GM12865 (cell line): Measurements from ENCODE around the gene NEIL1.
"Not testable (repeated sequence)": the region's sequence is repeated elsewhere in the genome, so short reads cannot be mapped to it uniquely, and the experiment has no call there.

Source experiments
- DNase-seq: peaks from one replicate; pipeline ENCODE4 v3.0.0; 2010; ENCODE audit warnings: low read depth
- H3K4me3 ChIP-seq: 2 replicates; pipeline ENCODE4 v1.5.1; 2011; ENCODE audit warnings: mild to moderate bottlenecking, low read depth, low read length, control low read depth
- TF ChIP-seq, protein P1 (sequence below): IDR thresholded peaks from 2 replicates; pipeline ENCODE4 v1.5.1; 2011; ENCODE audit warnings: low read length, control low read depth, low read depth, inconsistent platforms; ENCODE audit not compliant: insufficient read depth; ENCODE audit errors: missing control alignments

The NEIL1 gene

DNA sequence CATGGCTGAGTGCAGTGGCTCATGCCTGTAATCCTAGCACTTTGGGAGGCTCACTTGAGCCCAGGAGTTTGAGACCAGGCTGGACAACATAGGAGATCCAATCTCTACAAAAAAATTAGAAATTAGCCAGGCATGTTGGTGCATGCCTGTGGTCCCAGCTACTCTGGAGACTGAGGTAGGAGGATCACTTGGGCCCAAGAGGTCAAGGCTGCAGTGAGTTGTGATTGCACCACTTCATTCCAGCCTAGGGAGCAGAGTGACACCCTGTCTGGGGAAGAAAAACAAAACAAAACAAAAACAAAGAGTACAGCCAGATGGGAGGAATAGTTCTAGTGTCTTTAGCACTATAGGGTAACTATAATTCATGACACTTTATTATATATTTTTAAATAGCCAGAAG lies 37.1 kb upstream of the NEIL1 start:
- TF ChIP-seq, protein P1, sequence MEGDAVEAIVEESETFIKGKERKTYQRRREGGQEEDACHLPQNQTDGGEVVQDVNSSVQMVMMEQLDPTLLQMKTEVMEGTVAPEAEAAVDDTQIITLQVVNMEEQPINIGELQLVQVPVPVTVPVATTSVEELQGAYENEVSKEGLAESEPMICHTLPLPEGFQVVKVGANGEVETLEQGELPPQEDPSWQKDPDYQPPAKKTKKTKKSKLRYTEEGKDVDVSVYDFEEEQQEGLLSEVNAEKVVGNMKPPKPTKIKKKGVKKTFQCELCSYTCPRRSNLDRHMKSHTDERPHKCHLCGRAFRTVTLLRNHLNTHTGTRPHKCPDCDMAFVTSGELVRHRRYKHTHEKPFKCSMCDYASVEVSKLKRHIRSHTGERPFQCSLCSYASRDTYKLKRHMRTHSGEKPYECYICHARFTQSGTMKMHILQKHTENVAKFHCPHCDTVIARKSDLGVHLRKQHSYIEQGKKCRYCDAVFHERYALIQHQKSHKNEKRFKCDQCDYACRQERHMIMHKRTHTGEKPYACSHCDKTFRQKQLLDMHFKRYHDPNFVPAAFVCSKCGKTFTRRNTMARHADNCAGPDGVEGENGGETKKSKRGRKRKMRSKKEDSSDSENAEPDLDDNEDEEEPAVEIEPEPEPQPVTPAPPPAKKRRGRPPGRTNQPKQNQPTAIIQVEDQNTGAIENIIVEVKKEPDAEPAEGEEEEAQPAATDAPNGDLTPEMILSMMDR: no peak
- no peak for DNase-seq

DNA sequence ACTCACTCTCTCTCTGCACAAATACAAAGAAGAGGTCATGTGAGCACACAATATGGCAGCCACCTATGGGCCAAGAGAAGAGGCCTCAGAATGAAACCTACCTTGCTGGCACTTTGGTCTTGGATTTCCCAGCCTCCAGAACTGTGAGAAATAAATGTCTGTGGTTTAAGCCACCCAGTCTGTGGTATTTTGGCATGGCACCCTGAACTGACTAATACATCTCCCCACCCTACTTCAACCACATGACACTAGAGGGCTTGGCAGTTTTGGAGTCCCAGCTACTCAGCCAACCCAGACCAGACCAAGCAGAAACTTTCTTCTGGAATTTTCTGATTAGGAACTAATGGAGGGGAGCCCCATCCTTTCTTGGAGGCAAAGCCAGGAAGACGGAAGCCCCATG lies 34.3 kb upstream of the NEIL1 start:
- not testable (repeated sequence) for DNase-seq, H3K4me3 ChIP-seq

More for the DNA sequence above, 37.1 kb upstream of the NEIL1 start:
- no peak overlapping the region for H3K4me3 ChIP-seq

DNA sequence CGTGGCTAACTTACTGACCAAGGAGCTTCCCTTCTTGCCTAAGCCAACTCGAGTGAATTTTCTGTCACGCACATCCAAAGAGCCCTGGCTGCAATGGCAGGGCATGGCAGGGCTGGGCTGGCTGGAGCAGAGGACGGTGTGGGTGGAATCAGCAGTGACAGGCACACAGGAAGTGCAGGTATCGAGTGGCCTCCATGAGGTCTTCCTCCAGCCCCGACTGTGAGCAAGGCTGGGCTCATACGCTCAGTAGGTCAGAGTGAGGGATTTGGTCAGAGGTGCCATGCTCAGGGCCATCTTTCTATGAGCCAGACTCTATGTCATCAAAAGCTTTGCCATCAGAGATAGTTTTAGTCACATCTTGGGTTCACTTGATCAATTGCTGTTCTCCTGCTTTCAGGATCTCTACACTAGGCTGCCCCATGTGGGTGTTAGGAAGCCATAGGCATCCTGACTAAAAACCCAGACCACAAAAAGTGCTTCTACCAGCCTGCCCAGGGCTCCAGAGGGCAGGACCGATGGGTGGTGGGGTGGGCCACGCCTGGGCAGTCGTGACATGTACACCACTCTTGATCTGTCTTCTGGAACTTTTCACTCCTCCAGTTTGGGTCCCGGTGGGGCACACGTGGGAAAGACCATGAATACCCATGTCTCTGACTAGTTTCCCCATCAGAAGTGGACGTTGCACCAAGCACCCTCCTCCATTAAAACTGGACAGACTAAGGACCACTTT lies 33.6 kb upstream of the NEIL1 start:
- DNase-seq: no peak
- H3K4me3 ChIP-seq: no peak overlapping the region
- TF ChIP-seq, protein P1: no peak

DNA sequence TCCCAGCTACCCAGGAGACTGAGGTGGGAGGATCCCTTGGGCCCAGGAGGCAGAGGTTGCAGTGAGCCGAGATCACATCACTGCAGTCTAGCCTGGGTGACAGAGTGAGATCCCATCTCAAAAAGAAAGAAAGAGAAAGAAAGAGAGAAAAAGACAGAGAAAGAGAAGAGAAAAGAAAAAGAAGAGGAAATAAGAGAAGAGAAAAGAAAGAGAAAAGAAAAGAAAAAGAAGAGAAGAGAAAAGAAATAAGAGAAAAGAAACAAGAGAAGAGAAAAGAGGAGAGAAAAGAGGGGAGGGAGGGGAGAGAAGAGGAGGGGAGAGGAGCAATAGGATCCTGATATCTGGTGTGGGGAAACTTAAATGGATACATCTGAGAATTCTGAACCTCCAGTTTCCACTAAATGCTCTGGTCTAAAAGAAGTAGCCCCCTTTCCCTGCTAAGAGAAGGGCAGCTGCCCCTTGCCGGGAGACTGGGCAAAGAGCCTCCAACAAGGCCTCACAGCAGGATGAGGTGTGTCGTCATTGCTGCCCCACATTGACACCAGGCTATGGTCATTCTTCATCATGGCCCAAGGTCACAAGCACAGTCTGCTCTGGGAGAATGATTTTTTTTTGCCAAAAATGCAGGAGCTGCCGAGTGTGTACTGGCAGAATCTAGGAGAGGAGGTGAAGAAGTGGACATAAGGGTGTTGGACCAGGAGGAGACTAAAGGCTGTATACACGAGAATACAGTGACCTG lies 32.1 kb upstream of the NEIL1 start:
- no peak overlapping the region for H3K4me3 ChIP-seq
- TF ChIP-seq, protein P1: no peak
- DNase-seq: no peak

DNA sequence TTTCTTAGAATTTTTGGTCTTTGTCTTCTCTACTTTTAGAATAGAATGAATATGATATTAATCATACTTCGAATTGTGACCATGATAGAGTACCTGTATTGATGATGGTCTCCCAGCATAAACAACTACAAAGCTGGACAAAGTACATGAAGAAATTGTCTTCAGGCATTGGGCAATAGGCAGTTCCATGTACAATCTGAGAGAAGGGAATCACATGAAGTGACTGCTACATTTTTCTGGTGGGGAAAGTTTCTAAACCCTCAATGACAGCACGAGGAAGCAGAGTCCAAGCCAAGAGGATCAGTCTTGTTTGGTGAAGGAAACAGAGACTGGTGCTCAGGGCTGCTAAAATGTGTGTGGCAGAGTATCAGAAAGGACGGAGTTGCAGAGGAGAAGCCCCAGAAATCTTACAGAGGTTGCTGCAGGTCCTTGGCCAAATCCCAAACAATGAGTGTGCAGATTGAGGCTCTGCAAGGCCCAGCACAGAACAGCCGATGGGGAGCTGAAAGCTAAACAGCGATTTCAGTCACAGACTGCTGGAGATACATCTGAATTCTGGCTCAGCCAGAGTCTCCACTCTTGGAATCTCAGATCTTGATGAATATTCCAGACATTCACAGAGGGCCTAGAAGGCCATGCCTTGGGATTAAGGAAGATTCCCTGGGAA lies 27.5 kb upstream of the NEIL1 start:
- not testable (repeated sequence) for DNase-seq, H3K4me3 ChIP-seq

DNA sequence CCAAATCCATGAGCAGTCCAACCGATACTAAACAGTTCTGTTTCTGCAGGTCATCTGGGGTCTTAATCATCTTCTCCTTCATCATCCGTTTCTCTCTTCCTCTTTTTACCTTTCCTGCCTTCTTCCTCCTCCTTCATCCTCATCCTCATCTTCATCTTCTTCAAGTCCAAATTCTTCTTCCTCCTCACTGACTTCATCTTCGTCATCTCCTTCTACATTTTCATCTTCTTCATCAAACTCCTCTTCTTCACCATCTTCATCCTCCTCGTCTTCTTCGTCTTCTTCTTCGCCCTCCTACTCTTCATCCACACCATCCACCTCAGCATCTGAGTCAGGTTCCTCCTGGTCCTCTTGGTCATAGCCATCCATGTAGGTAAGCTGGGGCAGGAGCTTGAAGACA lies 25.1 kb upstream of the NEIL1 start:
- DNase-seq: no peak
- no peak overlapping the region for H3K4me3 ChIP-seq
- TF ChIP-seq, protein P1: no peak

DNA sequence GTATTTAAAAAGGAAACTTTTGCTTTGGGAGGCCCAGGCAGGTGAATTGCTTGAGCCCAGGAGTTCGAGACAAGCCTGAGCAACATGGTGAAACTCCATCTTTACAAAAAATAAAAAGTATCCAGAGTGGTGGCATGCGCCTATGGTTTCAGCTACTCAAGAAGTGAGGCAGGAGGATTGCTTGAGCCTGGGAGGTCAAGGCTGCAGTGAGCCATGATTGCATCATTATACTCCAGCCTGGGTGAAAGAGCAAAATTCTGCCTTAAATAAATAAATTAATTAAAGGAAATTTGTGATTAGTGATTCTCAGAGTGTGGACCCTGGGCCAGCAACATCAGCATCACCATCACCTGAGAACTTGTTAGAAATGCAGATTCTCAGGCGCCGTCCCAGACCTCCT lies 20.9 kb upstream of the NEIL1 start:
- H3K4me3 ChIP-seq: no peak overlapping the region
- TF ChIP-seq, protein P1: no peak
- no peak for DNase-seq
